ENCODE data around the gene MAN1C1.

- TF ChIP-seq CTCF (IDR thresholded peaks at IDR 0.05): no peak
- TF ChIP-seq POLR2A (IDR thresholded peaks at IDR 0.05): no peak
Measured at GRCh38 chr1:25724966-25725365, 108.4 kb downstream of the MAN1C1 start.
